ENCODE measurements around the gene GBF1.

GRCh38 chr10:102327641-102328040 is 82.3 kb downstream of the GBF1 start:
- TF ChIP-seq, protein P1, sequence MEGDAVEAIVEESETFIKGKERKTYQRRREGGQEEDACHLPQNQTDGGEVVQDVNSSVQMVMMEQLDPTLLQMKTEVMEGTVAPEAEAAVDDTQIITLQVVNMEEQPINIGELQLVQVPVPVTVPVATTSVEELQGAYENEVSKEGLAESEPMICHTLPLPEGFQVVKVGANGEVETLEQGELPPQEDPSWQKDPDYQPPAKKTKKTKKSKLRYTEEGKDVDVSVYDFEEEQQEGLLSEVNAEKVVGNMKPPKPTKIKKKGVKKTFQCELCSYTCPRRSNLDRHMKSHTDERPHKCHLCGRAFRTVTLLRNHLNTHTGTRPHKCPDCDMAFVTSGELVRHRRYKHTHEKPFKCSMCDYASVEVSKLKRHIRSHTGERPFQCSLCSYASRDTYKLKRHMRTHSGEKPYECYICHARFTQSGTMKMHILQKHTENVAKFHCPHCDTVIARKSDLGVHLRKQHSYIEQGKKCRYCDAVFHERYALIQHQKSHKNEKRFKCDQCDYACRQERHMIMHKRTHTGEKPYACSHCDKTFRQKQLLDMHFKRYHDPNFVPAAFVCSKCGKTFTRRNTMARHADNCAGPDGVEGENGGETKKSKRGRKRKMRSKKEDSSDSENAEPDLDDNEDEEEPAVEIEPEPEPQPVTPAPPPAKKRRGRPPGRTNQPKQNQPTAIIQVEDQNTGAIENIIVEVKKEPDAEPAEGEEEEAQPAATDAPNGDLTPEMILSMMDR (IDR thresholded peaks at IDR 0.05), result no peak
- no peak for TF ChIP-seq POLR2A (IDR thresholded peaks at IDR 0.05)

Data from body of pancreas (tissue), 4 donors.